ENCODE data around the gene TOMM40L.
"Not testable (repeated sequence)": the region's sequence is repeated elsewhere in the genome, so short reads cannot be mapped to it uniquely, and the experiment has no call there.

The TOMM40L gene

DNA sequence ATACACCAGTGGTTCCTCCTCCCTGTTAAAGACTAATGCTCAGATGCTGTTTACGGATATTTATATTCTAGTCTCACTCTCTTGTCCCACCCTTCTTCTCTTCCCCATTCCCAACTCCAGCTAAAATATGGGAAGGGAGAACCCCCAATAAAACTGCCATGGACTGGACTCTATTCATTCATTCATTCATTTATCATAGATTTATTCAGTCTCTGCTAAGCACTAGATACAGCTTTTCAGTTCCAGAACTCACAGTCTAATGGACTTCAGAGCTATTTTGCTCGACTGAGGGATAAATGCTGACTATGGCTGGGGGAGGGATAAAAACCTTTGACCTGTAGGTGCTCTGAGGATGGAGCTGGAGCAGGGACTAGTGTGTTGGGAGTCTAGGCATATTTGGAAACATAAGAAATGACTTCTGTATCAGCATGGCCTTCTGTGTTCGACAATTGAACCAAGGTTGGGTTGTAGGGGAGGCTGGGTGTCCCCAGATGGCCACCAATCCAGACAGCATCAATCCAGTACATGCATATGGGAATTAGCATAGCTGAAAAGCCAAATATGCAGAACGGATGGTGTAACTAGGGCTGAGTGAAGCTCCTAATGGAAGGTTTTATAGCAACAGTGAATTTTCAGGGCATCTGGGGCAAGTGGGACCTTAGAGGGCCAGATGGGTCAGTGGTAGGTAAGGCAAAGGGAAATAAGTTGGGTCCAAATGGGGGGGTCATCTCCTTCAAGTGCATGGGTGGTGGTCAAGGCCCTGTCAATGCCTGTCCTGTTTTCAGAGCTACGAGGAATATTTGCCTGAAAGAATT is 6.6 kb upstream of the TOMM40L start:
- no peak for DNase-seq (ENCODE audit: low read depth in 2 of 3, low spot score in 1 of 3)

GRCh38 chr1:161220002-161220401 is 5.9 kb upstream of the TOMM40L start:
- no peak for DNase-seq (ENCODE audit: low read depth in 2 of 3, low spot score in 1 of 3)

- DNase-seq (ENCODE audit: low read depth in 2 of 3, low spot score in 1 of 3) = no peak
These were observed 3.5 kb upstream of the TOMM40L start for GRCh38 chr1:161222175-161223019.

DNA sequence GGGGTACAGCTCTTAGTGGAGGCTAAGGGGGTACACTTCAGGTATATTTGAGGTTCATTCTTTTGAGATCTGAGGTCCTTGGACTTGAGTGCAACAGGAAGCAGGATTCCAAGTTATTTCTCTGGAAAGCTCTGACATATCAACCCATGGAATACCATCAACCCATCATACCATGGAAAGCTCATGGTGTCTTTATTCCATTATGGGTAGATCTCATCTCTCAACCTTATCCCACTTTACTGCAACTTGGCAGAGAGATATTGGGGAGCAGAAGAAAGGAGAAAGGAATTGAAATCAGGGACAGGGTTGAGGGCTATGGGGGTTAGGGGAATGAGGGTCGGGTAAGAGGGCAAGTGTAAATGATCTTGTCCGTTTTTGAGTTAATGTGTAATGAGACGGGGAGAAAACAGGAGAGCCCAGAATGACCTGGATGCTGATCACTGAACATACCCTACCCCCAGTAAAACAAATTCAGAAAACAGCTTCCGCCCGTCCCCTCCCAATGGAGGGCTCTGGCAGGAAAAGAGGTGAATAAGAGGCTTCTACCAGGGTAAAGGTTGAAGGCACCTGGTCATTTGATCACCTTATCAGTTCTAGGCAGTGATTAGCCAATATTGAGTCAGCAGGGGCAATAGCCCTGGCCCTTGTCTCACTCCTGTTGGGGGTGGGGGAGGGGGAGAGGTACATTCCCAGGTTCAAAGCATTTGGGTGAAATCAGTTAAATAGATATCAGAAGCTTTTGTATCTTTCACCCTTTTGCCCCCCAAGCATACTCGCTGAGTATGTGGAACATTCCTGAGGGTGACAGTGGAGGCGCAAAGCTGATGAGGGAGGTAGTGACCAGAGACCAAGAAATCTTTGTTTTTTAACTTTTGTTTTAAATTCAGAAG is 1.8 kb upstream of the TOMM40L start:
- DNase-seq (ENCODE audit: low read depth in 2 of 3, low spot score in 1 of 3) = no peak

DNA sequence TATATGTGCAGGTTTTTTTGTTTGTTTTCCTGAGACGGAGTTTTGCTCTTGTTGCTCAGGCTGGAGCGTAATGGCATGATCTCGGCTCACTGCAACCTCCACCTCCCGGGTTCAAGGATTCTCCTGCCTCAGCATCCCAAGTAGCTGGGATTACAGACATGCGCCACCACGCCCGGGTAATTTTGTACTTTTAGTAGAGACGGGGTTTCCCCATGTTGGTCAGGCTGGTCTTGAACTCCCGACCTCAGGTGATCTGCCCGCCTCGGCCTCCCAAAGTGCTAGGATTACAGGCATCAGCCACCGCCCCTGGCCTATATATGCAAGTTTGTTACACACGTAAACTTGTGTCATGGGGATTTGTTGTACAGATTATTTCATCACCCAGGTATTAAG is 1.2 kb upstream of the TOMM40L start:
- not testable (repeated sequence) for DNase-seq (ENCODE audit: low read depth in 2 of 3, low spot score in 1 of 3)

GRCh38 chr1:161225178-161225533 is 704 bp upstream of the TOMM40L start:
- DNase-seq (ENCODE audit: low read depth in 2 of 3, low spot score in 1 of 3) = no peak

DNA sequence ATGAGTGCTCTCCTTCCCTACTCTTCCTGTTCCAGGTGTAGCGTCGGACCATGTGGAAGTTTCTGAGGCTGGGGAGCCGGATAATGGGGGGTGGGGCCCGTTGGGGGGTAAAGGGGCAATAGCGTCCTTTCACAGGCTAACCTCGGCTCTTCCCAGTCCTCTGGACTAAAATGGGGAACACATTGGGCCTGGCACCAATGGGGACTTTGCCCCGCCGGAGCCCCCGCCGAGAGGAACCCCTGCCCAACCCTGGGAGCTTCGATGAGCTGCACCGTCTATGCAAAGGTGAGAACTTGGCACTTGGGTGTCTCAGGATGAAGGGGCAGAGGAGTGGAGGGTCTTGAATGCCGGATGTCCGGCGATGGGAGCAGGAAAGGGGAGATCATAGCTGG is 456 bp downstream of the TOMM40L start:
- DNase-seq (ENCODE audit: low read depth in 2 of 3, low spot score in 1 of 3) = no peak

- no peak for DNase-seq (ENCODE audit: low read depth in 2 of 3, low spot score in 1 of 3)
These were observed 899 bp downstream of the TOMM40L start for GRCh38 chr1:161226759-161227158.

DNA sequence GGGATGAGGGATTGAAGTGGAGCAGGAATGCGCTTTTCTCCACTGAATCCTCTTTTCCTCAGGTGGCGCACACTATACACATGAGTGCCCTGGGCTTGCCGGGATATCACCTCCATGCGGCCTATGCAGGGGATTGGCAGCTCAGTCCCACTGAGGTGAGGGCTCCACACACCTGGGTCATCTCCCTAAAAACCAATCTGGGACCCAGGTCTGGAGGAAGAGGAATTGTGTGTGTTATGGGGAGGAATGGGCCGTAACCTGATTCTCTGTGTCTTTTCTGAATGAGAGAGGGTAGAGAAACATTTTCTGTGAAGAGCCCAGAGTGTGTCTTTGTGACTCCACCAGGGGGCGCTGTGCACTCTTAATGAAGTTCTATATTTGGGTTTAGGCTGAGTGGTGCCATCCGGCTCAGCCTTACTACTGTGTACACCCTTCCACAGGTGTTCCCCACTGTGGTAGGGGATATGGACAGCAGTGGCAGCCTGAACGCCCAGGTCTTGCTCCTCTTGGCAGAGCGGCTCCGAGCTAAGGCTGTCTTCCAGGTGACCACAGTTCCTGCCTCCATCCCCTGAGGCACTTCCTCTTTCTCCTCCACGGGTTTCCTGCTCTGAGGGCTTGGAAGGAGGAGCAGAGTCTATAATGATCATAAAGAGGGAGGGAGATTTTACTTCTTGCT is 1.5 kb downstream of the TOMM40L start:
- DNase-seq (ENCODE audit: low read depth in 2 of 3, low spot score in 1 of 3) = peak; percentile 75 to 95 (median 84)

DNA sequence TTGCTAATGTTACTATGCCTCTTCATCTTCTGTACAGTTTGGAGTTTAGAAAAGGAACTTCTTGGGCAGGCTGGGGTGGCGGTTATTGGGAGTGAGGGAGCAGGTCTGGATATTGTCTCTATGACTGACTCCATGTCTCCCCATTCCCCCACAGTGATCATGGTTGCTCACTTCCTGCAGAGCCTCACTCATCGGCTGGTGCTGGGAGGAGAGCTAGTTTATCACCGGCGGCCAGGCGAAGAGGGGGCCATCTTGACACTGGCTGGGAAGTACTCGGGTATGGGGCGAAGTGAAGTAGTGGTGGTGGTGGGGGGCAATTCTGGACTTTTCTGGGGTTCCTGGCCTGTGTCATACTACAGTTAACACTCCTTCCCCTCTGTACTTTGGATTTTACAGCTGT is 2.2 kb downstream of the TOMM40L start:
- DNase-seq (ENCODE audit: low read depth in 2 of 3, low spot score in 1 of 3) = no peak

DNA sequence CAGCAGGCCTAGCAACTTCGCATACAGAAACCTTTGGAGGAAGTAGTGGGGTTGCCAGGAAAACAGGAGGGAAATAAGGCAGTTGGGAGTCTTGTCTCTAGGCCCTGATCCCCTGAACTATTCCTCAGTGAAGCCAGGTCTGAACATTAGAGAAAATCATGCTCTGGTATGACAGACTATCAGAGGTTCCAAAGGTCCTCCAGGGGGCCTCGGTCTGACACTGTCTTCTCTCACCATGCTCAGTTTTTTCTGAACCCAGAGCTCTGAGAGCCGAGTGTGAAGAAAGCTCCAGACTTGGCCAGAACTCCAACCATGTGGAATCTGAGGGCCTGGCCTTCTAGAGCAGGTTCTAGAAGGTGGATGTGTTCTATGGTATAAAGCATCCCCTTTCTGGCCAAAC is 4.0 kb downstream of the TOMM40L start:
- no peak for DNase-seq (ENCODE audit: low read depth in 2 of 3, low spot score in 1 of 3)

DNA sequence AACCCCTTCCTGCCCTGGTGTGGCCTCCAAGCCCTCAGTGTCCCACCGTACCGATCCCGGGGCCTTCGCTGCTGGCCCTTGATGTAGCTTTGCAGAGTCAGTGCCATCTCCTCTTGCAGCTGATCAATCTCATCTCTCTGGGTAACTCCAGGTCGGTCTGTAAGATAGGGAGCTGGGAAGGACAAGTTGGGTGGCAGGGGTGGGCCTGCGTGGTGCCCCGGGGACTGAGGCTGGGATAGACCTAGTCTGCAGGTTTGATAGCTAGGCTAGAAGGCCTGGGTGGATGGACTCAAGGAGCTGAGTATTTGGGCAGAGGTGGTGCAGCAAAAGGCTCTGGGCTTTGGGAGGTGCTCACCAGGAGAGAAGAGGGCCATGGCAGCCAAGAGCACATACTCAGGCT is 4.9 kb downstream of the TOMM40L start:
- no peak for DNase-seq (ENCODE audit: low read depth in 2 of 3, low spot score in 1 of 3)

DNA sequence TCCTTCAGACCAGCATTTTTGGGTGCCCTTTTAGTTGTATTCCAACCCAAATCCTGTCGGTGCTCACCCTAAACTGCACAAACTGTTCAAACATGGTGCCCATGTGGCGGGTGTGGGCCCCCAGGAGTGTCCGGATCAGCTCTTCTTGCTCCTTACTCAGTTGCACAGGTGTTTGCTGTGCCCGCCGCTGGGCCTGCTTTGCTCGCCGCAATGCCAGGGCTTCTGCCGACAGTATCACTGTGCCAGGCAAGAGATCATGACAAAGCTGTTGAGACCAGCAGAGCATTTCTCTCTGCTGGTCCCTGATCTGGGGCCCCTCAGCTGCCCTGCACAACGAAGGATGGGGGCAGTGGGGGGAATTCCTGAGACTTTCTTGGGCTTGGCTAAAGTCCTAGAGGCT is 7.2 kb downstream of the TOMM40L start:
- no peak for DNase-seq (ENCODE audit: low read depth in 2 of 3, low spot score in 1 of 3)

DNA sequence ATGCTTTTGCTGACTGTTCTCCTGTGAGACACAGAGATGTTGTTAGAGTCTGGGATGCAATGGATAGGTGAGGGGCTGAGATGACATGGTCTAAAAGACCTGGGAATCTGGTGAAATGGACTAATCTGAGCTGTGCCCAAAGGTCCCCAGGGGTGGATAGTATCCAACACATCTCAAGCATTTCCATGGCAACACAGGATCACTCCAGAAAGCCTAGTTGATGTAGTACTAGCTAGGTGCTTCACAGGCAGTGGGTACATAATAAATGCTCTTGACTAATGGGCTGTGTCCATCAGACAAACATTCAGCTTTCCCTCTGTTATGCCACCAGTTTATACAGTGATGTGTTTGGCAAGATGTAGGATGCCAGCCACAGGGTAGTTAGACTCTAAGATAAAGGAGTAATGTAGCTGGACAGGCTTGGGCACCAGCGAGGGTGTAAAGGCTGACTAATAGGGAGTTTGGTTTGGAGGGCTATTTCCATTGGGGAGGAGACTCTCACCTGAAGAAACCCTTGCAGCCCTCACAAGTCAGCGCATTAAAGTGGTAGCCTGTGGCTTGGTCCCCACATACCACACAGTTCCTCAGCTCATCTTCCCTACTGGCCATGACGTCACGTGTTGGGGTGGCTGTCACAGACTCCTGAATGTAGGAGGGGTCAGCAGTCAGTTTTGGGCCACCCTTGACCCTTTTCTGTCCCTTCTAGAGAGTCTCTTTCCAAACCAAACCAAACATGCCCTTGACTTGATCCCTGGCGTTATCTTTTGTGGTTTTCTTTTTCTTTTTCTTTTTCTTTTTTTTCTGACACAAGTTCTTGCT is 10.3 kb downstream of the TOMM40L start:
- no peak for DNase-seq (ENCODE audit: low read depth in 2 of 3, low spot score in 1 of 3)

DNA sequence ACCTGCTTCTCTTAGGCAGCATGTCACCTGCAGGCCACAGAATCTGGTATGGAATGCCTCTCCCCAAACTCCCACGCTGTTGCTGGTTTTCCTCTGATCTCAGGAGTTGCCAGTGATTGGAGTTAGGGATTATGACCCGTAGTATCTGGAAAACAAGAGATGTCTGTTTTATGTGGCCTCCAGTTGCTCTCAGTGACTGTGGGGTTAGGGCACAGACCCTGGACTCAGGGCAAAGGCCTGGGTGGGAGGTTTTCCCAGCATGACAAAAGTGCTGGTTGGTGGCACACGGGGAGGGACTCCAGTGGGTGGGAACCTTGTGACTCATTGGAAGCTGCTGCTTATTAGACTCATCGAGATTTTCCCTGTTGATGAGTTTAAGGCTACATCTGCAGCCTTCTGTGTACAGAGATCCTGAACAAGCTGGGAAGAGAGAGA is 12.2 kb downstream of the TOMM40L start, which contains the start of gene NR1I3:
Gene NR1I3 (minus strand): TSS at position 165 of the 435 bp plus-strand sequence. CDS start 1,638 bp downstream, outside the sequence.
- DNase-seq (ENCODE audit: low read depth in 2 of 3, low spot score in 1 of 3) = no peak

DNA sequence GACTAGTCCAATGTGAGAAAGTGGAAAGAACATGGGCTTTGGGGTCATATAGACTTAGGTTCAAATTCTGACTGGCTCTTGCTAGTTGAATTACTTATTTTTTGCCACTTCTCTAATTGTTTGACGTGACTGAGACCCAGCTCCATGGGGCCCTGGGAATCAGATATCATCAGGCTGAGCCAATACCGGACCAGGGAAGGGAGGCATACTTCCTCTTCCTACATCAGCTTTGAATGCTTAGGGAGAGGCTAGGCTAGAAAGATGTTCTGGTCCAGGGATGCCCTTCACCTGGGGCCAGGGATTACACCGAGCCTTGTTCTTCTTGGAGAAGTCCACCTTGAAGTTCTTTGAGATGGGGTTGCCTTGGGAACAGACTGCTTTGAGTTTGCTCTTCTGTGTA is 15.8 kb downstream of the TOMM40L start:
- DNase-seq (ENCODE audit: low read depth in 2 of 3, low spot score in 1 of 3) = no peak

DNA sequence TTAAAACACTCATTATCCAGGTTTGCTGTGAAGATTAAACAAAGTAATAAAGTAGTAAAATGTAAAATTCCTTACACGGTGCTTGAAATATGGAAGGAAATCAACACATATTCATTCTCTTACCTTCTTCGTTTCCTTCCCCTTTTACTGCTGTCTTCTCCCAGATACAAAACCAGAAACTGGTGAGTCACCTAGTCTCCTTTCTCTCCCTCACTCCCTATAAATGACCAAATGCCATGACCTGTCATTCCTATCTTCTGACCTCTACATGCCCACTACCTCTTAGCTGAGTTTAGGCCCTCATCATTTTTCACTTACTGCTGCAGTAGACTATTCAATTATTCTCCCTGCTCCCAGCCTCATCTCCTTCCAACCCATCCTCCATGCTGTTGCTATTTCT is 16.5 kb downstream of the TOMM40L start:
- DNase-seq (ENCODE audit: low read depth in 2 of 3, low spot score in 1 of 3) = no peak

DNA sequence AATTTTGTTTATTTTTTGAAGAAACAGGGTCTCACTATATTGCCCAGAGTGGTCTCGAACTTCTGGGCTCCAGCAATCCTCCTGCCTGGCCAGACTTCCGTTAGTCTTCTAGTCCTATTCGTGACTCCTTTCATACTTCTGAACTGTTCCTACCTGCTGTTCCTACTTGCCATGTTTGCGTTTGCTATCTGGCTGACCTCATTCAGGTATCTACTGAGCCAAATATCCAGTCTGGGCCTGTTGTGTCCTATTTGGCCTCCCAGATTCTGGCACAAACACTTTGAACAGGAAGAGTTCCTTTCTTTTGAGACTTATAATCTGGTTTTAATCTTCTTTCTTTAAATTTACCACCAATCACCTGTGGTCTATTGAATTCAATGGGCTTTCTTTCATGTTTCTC is 19.0 kb downstream of the TOMM40L start:
- no peak for DNase-seq (ENCODE audit: low read depth in 2 of 3, low spot score in 1 of 3)

GRCh38 chr1:161250100-161250499 is 24.2 kb downstream of the TOMM40L start:
- DNase-seq (ENCODE audit: low read depth in 2 of 3, low spot score in 1 of 3) = not testable (repeated sequence)

DNA sequence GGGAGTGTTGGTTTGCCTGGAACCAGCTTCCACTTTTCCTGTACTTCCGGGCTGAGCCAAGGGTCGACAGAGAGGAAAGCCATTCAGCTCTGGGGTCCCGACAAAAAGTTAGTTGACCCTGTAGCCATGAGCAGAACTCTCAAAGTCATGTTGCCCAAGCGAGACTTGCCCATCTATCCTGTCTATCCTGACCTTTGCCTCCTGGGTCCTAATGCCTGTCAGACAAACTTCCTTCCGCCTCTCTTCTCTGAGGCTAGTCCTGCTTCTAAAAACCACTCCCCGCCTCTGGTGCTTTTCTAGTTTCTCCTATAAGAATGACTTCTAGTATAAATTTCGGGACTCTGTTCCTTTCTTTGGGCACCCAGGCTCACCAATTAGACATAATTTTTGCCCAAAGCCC is 25.0 kb downstream of the TOMM40L start:
- DNase-seq (ENCODE audit: low read depth in 2 of 3, low spot score in 1 of 3) = no peak

All from stimulated activated CD4-positive, alpha-beta T cell treated with anti-CD3 and anti-CD28 coated beads, Interleukin-12 subunit alpha, Interleukin-12 subunit beta, amount 100 ng/mL, for 48 hours (primary cell).